ENCODE measurements around the gene WDR5.

Gene WDR5

DNA sequence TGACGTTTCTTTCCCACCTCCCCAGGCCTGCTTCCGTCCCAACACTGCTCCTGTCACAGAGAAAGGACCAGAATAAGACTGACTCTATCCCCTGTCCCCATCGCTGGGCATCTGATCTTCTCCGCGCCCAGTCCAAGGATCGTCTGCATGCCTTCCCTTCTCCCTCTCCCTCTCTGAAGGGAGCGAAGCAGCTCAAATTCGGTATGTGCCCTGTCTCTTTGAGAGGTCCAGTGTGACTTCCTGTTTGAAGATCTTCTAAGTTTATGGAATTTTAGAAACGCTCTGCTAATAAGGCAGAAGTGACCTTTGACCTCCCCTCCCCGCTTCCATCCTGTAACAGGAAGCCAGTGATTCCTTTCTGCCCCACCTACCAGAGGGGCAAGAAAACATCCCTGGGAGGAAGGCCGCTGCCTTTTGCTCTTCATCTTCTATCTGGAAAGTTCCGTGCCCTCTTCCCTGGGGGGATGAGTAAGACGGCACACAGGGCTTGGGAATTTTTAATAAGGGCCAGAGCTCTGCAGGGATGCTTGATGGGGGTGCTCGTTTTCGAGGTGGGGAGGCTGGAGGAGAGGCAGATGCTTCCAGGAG is 69.2 kb downstream of the WDR5 start:
- TF ChIP-seq, protein P1, sequence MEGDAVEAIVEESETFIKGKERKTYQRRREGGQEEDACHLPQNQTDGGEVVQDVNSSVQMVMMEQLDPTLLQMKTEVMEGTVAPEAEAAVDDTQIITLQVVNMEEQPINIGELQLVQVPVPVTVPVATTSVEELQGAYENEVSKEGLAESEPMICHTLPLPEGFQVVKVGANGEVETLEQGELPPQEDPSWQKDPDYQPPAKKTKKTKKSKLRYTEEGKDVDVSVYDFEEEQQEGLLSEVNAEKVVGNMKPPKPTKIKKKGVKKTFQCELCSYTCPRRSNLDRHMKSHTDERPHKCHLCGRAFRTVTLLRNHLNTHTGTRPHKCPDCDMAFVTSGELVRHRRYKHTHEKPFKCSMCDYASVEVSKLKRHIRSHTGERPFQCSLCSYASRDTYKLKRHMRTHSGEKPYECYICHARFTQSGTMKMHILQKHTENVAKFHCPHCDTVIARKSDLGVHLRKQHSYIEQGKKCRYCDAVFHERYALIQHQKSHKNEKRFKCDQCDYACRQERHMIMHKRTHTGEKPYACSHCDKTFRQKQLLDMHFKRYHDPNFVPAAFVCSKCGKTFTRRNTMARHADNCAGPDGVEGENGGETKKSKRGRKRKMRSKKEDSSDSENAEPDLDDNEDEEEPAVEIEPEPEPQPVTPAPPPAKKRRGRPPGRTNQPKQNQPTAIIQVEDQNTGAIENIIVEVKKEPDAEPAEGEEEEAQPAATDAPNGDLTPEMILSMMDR (IDR thresholded peaks at IDR 0.05; ENCODE audit: insufficient read depth, low read depth, low read length, missing control alignments) = no peak

DNA sequence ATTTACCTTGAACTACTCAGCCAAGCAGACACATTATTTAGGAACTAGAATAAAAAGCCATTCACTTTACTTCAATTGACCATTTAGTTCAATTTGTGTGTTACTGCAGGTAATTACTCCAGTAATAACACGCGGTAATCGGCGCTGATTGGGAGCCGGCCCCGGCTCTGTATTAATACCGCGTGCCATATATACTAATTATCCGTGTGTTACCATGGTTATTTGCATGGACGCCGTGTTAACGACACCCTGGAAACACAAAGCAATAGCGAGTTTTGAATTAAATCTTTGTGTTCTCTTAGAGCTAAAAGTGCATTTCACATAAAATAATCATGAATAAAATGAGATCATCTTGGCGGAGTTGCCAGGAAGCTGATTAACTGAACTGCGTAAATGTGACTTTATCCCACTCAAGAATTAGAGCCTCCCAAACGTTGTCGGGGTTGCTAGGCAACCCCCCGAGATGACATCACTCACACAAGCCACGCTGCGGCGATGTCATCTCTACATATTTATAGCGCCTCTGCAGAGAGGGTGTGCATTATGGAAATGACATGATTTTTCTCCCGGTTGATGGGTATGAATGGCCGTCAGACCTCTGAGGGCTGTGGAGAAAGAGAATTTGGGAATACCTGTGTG is 69.9 kb downstream of the WDR5 start:
- H3K4me3 ChIP-seq (ENCODE audit: low read length) = no peak overlapping the region
- DNase-seq (ENCODE audit: low read depth) = no peak
- TF ChIP-seq, protein P1 (IDR thresholded peaks at IDR 0.05; ENCODE audit: insufficient read depth, low read depth, low read length, missing control alignments) = no peak

More for the DNA sequence above, 69.2 kb downstream of the WDR5 start:
- DNase-seq (ENCODE audit: low read depth) = no peak
- no peak overlapping the region for H3K4me3 ChIP-seq (ENCODE audit: low read length)

DNA sequence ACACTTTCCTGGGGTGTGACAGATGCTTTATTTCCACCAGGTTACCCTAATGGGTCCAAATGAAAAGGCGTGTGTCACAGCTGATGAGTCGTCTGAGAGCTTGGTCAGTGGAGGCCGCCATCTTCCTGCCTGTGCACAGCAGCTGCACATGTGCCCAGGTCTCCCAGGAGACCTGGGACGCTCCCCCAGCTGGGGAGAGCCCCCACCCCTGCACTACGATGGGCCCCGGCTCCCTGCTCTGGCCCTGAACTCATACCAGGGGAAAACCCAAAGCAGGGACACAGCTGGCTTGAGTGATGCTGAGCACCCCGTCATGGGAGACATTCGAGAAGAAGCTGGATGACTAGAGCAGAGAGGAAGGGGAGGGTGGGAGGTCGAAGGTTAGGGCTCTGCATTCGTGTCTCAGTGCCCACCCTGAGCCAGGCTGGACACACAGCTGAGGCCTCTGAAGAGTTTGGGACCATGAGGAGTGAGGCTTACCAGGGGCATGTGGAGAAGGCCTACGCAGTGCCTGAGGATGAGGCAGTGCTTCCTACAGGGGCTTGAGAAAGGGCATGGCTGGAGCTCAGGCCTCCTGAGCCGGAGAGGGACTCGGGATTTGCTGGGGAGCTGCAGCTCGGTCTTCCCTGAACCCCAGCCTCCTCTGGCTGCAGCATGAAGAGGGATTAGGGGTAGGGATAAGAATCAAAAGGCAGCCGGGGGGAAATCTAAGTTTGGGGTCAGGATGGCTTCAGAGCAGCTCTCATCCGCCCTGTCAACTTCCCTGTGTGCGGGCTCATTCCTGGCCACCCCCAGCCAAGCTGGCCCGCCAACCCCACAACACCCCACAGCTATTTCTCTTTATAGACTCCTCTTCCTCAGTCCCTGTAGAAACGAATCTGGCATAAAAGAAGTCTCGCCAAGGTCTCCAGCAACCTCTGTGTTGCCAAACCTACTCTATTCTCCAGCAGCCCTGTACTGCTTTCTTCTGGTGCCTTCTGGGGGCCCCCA is 70.7 kb downstream of the WDR5 start:
- DNase-seq (ENCODE audit: low read depth) = no peak
- H3K4me3 ChIP-seq (ENCODE audit: low read length) = no peak overlapping the region
- TF ChIP-seq, protein P1 (IDR thresholded peaks at IDR 0.05; ENCODE audit: insufficient read depth, low read depth, low read length, missing control alignments) = no peak

DNA sequence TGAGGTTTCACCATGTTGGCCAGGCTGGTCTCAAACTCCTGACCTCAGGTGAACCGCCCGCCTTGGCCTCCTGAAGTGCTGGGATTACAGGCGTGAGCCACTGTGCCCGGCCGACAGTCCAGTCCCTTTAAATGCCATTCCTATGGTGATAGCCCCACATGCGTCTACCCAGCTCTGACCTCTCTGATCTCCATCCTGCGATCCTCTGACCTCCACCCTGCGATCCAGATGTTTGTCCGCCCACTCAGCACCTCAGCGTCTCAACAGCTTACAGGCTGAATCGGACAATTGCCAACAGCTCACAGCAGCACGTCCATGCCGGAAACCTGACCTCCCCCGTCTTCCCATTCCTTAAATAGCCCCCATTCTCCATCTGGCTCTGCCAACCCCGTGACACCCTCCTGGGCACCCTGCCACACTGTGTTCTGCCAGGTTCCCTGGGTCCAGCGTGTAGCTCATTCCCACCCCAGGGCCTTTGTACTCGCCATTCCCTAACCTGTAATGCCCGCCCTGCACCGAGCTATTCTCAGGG is 72.5 kb downstream of the WDR5 start:
- DNase-seq (ENCODE audit: low read depth) = no peak
- no peak overlapping the region for H3K4me3 ChIP-seq (ENCODE audit: low read length)
- TF ChIP-seq, protein P1 (IDR thresholded peaks at IDR 0.05; ENCODE audit: insufficient read depth, low read depth, low read length, missing control alignments) = no peak

DNA sequence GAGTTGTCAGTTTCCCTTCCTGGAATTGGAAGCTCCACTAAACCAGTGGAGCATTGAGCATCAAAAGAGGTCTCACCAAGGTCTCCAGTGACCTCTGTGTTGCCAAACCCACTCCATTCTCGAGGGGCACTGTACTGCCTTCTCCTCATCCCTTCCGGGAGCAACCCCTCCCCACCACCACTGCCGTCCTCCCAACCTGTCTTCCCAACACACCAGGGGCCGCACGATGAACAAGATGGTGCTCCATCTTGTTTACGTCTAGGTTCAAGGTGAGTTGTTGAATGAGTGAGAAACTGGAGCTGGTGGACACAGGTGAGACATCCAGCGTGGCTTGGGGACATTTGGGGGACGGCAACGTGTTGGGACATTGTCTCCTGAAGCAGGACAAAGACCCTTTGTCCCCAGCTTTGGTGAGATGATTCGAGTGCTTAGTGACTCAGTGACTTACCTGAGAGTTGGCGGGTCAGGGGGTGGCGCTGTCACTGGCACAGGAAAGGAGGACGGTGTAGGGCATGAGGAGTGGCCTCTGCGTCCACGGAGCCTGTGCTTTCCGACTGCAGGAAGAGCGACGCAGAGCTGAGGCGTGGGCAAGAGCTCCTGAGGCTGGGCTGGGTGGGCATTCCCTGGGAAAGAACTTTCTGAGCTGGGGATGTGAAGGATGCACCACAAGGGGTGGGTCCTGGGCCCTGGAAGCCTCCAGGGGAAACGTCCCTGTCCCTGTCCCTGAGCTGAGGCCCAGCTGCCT is 73.3 kb downstream of the WDR5 start:
- TF ChIP-seq, protein P1 (IDR thresholded peaks at IDR 0.05; ENCODE audit: insufficient read depth, low read depth, low read length, missing control alignments) = no peak
- DNase-seq (ENCODE audit: low read depth) = no peak
- no peak overlapping the region for H3K4me3 ChIP-seq (ENCODE audit: low read length)

All from epithelial cell of esophagus (primary cell).